Fibroblast of skin of right biceps (primary cell): Measurements from ENCODE around the gene ENGASE.

Experiments used
- DNase-seq: peaks from one replicate; pipeline ENCODE4 v3.0.0-alpha.2; 2013

ENGASE gene

DNA sequence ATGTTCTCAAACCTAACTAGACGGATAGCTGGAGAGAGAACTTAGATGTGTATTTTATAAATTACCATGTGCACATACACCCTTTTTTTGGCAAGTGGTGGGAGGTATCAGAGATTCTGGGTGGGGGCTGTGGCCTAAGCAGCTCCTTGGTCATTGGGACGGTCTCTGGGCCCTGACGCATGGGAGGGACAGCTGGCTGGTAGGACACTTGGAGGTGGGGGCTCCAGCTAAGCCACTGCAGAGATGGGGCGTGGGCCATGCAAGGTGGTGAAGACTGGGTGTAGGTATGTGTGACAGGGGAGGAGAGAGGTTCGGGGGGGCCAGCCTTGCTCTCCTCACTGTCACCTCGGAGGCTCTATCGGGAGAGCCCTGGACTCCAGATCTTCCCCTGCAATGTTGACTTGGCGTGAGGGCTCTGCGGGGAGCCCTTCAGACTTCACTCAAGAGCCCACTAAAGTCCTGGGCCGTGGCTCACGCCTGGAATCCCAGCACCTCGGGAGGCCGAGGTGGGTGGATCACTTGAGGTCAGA, 33.5 kb upstream of the ENGASE start:
- DNase-seq = no peak

DNA sequence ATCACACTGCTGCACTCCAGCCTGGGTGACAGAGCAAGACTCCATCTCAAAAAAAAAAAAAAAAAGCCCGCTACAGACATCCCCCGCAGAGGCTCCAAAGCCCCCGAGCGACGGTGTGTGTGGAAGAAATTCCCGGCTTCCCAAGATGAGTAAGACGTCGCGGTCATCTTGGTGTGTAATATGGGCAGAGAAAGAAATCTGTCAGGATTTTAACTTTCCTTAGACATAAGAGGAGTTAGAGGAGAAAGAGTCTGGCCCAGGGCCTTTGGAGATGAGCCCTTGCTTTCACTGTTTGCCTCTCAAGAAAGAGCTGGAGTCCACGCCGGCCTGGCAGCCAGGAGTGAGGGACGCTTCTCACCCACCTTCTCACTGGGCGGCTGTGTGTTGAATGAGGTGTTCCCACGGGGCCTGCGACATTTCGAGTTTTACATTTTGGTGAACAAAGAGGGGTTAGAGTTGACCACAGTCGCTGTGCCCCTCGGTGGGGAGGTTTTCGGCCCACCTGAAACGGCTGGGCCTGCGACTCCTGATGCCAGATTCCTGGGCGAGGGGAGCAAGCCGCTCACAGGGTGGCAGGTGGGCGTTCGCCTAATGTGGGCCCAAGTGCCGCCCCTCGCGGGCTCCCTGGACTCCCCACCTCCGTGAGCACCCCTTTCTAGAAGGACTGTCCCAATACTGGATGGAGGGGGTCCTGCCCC, 32.8 kb upstream of the ENGASE start:
- DNase-seq = peak; percentile 78

- DNase-seq = peak; percentile 56
Observed at GRCh38 chr17:79042421-79043190, 32.0 kb upstream of the ENGASE start.

DNA sequence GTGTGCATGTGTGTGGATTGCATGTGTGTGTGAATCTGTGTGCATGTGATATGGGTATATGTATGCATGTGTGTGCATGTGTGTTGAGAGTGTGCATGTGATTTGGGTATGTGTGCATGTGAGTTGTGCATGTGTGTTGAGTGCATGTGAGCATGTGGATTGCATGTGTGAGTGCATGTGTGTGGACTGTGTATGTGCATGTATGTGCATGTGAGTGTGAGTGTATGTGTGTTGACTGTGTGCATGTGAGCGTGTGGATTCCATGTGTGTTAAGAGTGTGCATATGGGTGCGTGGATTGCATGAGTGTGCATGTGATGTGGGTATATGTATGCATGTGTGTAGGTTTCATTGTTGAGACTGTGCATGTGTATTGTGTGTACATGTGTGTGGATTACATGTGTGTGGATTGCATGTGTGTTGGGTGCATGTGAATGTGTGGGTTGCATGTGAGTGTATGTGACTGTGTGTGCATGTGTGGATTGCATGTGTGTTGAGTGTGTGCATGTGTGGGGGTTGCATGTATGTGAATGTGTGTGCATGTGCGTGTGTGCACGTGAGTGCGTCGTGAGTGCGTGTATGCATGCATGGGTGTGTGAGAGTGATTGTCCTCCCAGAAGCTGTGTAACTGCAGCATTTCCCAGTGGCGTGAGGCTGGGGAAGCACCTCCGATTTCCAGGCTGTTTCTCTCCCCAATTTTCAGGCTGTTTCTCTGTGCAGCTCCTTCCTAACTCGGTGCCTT, 31.3 kb upstream of the ENGASE start:
- DNase-seq = no peak

DNA sequence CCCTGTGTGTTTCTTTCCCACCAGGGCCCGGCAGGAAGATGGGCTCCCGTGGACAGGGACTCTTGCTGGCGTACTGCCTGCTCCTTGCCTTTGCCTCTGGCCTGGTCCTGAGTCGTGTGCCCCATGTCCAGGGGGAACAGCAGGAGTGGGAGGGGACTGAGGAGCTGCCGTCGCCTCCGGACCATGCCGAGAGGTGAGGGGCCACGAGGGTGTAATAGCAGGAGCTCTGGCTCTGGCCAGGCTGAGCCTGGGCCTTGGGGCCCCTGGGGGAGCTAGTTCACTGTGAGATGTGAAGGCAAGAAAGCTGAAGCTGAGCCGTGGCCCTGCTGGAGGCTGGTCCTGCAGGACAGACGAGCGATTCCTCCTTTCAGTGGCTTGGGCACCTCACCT, 30.7 kb upstream of the ENGASE start:
- DNase-seq = no peak

DNA sequence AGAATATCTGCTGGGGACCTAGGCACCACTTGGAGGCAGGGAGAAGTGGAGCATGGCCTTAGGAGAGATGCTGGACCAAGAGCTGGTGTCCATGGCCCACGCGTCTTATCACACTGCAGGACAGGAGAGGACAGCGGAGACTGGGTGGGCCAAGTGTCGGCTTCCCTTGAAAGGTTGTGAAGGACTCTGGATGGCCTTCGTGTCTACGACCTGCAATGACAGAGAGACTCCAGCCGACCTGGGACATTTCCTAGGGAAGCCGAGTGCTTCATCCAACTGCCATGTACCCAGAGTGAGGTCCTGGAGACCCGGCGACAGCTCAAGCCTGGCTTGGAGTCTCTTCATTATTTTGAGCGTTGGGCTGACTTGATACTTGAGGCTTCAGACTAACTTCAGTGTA, 30.2 kb upstream of the ENGASE start:
- DNase-seq = no peak

DNA sequence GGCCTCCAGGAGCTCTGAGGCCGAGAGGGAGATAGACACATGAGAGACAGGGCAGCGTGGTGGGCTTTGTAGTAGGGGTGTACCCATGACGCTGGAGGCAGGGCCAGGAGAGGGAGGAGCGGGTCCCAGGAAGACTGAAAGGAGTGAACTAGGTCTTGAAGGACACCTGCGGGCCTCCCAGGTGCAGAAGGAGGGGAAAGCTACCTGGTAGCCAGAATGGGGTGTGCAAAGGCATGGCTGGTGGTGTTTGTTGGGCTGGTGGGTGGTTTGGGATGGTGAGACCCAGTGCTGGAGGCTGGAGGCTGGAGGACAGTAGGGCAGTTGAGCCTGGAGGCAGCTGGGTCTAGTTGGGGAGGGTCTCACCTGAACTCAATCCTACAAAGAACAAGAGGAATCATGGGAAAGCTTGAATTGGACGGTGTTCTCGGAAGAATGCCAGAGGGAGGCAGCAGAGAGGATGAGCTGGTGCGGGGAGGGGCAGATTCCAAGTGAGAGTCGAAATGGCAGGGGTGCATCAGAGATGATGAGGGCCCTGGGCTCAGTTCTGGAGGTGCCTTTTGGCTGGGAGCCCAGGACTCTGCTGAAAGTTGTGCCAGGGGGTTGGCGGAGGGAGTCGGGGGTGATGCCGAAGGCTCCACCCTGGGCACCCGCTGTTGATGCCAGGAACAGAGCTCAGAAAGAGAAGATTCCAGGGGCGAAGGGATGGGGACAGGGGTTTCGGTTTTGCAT, 29.5 kb upstream of the ENGASE start:
- DNase-seq = no peak

DNA sequence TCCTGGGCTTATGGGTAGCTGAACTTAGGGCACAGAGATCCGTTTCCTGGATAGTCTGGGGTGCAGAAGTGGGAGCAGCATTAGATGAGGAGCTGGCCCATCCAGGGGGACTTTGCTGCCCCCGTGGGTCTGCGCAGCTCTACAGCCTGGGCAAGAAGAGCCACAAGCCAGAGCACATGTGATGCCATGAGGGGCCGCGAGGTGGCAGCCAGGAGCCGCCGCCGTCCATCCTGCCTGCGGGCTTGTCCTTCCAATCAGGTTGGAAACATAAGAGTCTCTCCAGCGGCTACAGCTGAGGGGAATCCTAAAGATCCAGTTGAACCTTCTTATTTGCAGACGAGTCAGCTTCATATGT, 28.8 kb upstream of the ENGASE start:
- peak; percentile 53 for DNase-seq

DNA sequence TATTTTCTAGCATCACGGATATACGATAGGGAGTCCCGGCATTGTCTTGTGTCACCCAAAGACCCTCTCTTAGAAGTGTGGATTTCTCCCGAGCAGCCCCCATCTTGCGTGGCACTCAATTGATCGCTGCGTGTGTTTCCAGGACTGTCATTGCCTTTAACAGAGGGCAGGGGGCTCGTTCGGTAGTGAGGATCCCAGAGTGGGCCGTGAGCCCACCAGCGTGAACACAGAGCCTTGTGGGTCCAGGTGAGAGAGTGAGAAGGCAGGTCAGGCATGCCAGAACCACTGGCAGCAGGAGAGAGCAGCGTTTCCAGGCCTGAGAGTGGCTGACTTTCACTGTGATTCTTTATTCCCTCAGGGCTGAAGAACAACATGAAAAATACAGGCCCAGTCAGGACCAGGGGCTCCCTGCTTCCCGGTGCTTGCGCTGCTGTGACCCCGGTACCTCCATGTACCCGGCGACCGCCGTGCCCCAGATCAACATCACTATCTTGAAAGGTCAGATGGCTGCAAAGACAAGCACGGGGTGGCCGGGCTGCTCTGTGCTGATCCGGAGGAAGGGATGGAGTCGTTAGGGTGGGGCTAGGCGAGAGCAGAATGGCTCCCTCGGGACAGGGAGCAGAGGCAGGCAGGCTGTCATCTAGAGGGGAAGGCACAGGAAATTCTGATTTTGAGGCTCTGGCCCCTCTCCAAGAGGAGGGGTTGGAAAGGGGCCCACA, 28.3 kb upstream of the ENGASE start:
- DNase-seq = no peak

DNA sequence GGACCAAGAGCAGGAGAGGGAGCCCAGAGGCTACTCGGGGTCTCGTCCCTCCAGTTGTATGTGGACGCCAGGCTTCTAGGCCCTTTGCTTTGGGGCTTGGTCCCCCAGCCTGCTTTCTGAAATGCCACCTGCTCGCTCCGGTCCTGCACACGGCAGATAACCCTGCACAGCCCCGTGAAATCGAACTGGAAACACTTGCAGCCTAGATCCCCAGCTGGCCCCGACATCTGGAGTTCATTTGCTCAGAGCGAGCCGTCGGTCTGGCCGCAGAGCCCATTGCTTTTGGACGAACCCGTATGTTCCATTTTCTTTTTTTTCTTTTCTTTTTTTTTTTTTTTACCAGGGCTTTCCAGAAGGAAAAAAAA, 27.7 kb upstream of the ENGASE start:
- no peak for DNase-seq

- DNase-seq = no peak
Observed at GRCh38 chr17:79047291-79047920, 27.2 kb upstream of the ENGASE start.

DNA sequence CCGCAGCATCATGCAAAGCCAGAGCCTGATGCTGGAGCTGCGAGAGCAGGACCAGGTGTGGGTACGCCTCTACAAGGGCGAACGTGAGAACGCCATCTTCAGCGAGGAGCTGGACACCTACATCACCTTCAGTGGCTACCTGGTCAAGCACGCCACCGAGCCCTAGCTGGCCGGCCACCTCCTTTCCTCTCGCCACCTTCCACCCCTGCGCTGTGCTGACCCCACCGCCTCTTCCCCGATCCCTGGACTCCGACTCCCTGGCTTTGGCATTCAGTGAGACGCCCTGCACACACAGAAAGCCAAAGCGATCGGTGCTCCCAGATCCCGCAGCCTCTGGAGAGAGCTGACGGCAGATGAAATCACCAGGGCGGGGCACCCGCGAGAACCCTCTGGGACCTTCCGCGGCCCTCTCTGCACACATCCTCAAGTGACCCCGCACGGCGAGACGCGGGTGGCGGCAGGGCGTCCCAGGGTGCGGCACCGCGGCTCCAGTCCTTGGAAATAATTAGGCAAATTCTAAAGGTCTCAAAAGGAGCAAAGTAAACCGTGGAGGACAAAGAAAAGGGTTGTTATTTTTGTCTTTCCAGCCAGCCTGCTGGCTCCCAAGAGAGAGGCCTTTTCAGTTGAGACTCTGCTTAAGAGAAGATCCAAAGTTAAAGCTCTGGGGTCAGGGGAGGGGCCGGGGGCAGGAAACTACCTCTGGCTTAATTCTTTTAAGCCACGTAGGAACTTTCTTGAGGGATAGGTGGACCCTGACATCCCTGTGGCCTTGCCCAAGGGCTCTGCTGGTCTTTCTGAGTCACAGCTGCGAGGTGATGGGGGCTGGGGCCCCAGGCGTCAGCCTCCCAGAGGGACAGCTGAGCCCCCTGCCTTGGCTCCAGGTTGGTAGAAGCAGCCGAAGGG, 26.4 kb upstream of the ENGASE start:
- DNase-seq = no peak

- no peak for DNase-seq
Observed at GRCh38 chr17:79048826-79049755, 25.5 kb upstream of the ENGASE start.

GRCh38 chr17:79049821-79050220, 24.8 kb upstream of the ENGASE start:
- no peak for DNase-seq

DNA sequence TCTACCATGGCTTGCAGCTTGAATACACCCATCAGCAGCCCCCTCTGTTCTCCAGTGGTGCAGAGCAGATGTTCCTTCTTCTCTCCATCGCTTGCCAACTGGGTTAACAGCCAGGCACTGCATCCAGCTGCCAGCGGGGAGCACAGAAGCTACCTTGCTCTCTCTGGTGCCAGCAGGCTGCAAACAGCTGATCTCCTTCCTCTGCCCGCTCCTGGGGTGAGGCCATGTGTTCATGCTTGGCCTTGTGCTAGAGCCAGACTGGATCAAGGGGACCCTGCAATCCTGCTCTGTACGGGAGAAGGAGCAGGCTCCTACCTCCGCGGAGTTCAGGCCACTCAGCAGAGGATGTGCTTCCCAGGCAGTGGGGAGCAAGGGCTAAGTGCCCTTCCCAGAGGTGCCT, 24.1 kb upstream of the ENGASE start:
- no peak for DNase-seq

DNA sequence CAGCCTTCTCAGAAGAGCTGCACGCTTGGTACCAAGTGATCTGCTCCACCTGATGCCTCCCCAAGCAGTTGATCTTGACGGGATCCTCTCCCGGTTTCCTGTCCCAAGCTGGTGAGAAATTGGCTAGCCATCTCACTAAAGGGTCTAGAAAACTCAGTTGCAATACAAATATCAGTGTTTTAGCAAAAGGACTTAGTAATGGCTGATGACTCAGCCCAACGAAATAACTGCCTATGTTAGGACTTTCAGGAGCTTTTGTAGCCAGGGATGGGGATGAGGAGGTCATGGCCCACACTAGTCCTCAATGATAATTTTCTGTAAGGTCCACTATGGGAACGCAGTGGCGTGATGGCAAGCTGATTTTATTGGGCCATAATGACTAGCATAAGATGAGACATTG, 23.3 kb upstream of the ENGASE start:
- no peak for DNase-seq

- DNase-seq = no peak
Observed at GRCh38 chr17:79052131-79052530, 22.5 kb upstream of the ENGASE start.

GRCh38 chr17:79053251-79053925, 21.2 kb upstream of the ENGASE start:
- peak; percentile 14 for DNase-seq
